ENCODE results near the gene MUC4.

GRCh38 chr3:195748661-195749060 is 63.1 kb downstream of the MUC4 start:
- no peak for TF ChIP-seq CTCF (IDR thresholded peaks at IDR 0.05)
- TF ChIP-seq POLR2A (IDR thresholded peaks at IDR 0.05) = no peak

All from Peyer's patch (tissue), 4 donors.